HUES6 (cell line): ENCODE results near the gene GZMB.
"Not testable (repeated sequence)": the region's sequence is repeated elsewhere in the genome, so short reads cannot be mapped to it uniquely, and the experiment has no call there.

ENCODE experiments used
- H3K27ac ChIP-seq: 2 replicates; pipeline ENCODE4 v1.7.0; 2013; ENCODE audit warnings: low read depth, mild to moderate bottlenecking, low read length, inconsistent platforms
- H3K27me3 ChIP-seq: 2 replicates; pipeline ENCODE4 v1.6.1; 2013; ENCODE audit warnings: low read length; ENCODE audit not compliant: control insufficient read depth, insufficient read depth
- H3K36me3 ChIP-seq: 2 replicates; pipeline ENCODE4 v1.6.1; 2013; ENCODE audit warnings: low read length; ENCODE audit not compliant: control insufficient read depth, insufficient read depth
- H3K4me1 ChIP-seq: 2 replicates; pipeline ENCODE4 v1.6.1; 2013; ENCODE audit warnings: low read length; ENCODE audit not compliant: control insufficient read depth, insufficient read depth
- H3K4me3 ChIP-seq: 2 replicates; pipeline ENCODE4 v1.5.1; 2013; ENCODE audit warnings: low read depth, low read length
- H3K9ac ChIP-seq: one replicate; pipeline ENCODE4 v1.6.1; 2013; ENCODE audit warnings: mild to moderate bottlenecking, low read length
- H3K9me3 ChIP-seq: 2 replicates; pipeline ENCODE4 v1.6.1; 2013; ENCODE audit warnings: low read depth, low read length; ENCODE audit not compliant: control insufficient read depth, insufficient read depth

The GZMB gene

GRCh38 chr14:24605435-24606190, 28.4 kb downstream of the GZMB start:
- no peak overlapping the region for H3K27ac ChIP-seq
- H3K27me3 ChIP-seq, result no peaks in the 10 kb centered on the region
- H3K9ac ChIP-seq, result no peak overlapping the region
- H3K4me1 ChIP-seq, result no peaks in the 10 kb centered on the region
- no peaks in the 10 kb centered on the region for H3K36me3 ChIP-seq
- no peak overlapping the region for H3K4me3 ChIP-seq
- peaks cover 10% of the 10 kb centered on the region; the same call in 1 of the 2 replicates for H3K9me3 ChIP-seq

DNA sequence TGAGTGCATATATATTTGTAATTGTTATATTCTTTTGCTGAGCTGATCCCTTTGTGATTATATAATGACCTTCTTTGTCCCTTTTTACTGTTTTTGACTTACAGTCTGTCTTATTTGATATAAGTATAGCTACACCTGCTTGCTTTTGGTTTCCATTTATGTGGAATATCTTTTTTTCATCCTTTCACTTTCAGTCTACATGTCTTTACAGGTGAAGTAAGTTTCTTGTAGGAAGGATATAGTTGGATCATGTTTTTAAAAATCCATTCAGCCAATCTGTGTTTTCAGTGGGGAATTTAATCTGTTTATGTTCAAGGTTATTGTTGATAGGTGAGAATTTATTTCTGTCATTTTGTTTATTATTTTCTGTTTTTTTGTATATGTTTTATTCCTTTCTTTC, 36.6 kb downstream of the GZMB start:
- Histone ChIP-seq H3K4me1 (peaks cover 5% of the 10 kb centered on the region; the same call in 1 of the 2 replicates), H3K9me3 (peaks cover 27% of the 10 kb centered on the region), H3K27me3 (no peaks in the 10 kb centered on the region), H3K4me3 (no peak overlapping the region), H3K27ac (no peak overlapping the region), H3K36me3 (no peaks in the 10 kb centered on the region), H3K9ac (no peak overlapping the region)

- Histone ChIP-seq H3K9me3 (peaks cover 19% of the 10 kb centered on the region), H3K9ac (no peak overlapping the region), H3K27me3 (no peaks in the 10 kb centered on the region), H3K4me1 (peaks cover 5% of the 10 kb centered on the region; the same call in 1 of the 2 replicates), H3K36me3 (no peaks in the 10 kb centered on the region), H3K4me3 (no peak overlapping the region; the same call in 1 of the 2 replicates), H3K27ac (no peak overlapping the region; the same call in 1 of the 2 replicates)
Measured at GRCh38 chr14:24595073-24595808, 38.7 kb downstream of the GZMB start.

DNA sequence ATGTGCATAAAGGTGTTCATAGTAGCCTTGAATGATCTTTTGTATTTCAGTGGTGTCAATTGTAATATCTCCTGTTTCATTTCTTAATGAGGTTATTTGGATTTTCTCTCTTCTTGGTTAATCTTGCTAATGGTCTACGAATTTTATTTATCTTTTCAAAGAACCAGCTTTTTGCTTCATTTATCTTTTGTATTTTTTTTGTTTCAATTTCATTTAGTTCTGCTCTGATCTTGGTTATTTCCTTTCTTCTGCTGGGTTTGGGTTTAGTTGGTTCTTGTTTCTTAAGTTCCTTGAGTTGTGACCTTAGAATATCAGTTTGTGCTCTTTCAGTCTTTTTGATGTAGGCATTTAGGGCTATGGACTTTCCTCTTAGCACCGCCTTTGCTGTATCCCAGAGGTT, 43.0 kb downstream of the GZMB start:
- not testable (repeated sequence) for H3K4me1 ChIP-seq, H3K9ac ChIP-seq, H3K36me3 ChIP-seq, H3K27ac ChIP-seq, H3K4me3 ChIP-seq, H3K27me3 ChIP-seq
- peaks cover 23% of the 10 kb centered on the region; the same call in 1 of the 2 replicates for H3K9me3 ChIP-seq

DNA sequence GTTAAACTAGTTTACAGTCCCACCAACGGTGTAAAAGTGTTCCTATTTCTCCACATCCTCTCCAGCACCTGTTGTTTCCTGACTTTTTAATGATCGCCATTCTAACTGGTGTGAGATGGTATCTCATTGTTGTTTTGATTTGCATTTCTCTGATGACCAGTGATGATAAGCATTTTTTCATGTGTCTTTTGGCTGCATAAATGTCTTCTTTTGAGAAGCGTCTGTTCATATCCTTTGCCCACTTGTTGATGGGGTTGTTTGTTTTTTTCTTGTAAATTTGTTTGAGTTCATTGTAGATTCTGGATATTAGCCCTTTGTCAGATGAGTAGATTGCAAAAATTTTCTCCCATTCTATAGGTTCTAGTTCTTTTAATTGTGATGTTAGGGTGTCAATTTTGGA, 49.6 kb downstream of the GZMB start:
- H3K27me3 ChIP-seq, H3K4me1 ChIP-seq, H3K27ac ChIP-seq, H3K4me3 ChIP-seq, H3K36me3 ChIP-seq, H3K9ac ChIP-seq: not testable (repeated sequence)
- peaks cover 11% of the 10 kb centered on the region; the same call in 1 of the 2 replicates for H3K9me3 ChIP-seq
